Naive B cell (primary cell): ENCODE data around the gene HPSE2. TPM values are rescaled to one million over a fixed set of nuclear protein-coding genes. Genes with fewer than 3 reads are reported as not detected.

Experiments
- ATAC-seq, 2 donors: fragments of 150-1000 bp; cut with Tn5 transposase; 2 replicates each; pipeline ENCODE4 v1.10.0; 2021; ENCODE audit warnings: low read depth in 2 of 2, mild to moderate bottlenecking in 2 of 2, moderate library complexity in 2 of 2
- DNase-seq: peaks from one replicate; pipeline ENCODE4 v3.0.0; 2022
- H3K27ac Mint-ChIP-seq, 6 donors: one replicate each; pipeline ENCODE4 v1.8.0; 2020 to 2022; ENCODE audit warnings: mild to moderate bottlenecking in 6 of 6, mixed read lengths in 6 of 6, moderate library complexity in 5 of 6, inconsistent platforms in 2 of 6
- H3K27me3 Mint-ChIP-seq, 3 donors: one replicate each; pipeline ENCODE4 v1.8.0; 2021 to 2022; ENCODE audit warnings: mixed read lengths in 3 of 3, mild to moderate bottlenecking in 1 of 3
- H3K36me3 Mint-ChIP-seq, 2 donors: one replicate each; pipeline ENCODE4 v1.8.0; 2020 to 2022; ENCODE audit warnings: mixed read lengths in 2 of 2, inconsistent platforms in 1 of 2, mild to moderate bottlenecking in 1 of 2
- H3K4me1 Mint-ChIP-seq, 3 donors: one replicate each; pipeline ENCODE4 v1.8.0; 2020 to 2022; ENCODE audit warnings: mixed read lengths in 3 of 3, inconsistent platforms in 1 of 3, mild to moderate bottlenecking in 1 of 3, moderate library complexity in 1 of 3
- H3K4me3 Mint-ChIP-seq, 8 donors: one replicate each; pipeline ENCODE4 v1.8.0; 2020 to 2022; ENCODE audit warnings: mild to moderate bottlenecking in 8 of 8, mixed read lengths in 8 of 8, moderate library complexity in 8 of 8, inconsistent platforms in 2 of 8
- H3K9me3 Mint-ChIP-seq, 7 donors: one replicate each; pipeline ENCODE4 v1.8.0; 2020 to 2022; ENCODE audit warnings: mixed read lengths in 7 of 7, mild to moderate bottlenecking in 5 of 7, inconsistent platforms in 2 of 7, moderate library complexity in 1 of 7
- polyA plus RNA-seq, 6 donors: library from polyadenylated mRNA; unstranded; fragments of 300-500 nt; fragmentation: Illumina TruSeq; gene quantifications; one replicate each; pipeline ENCODE4 v1.2.3, GENCODE V29; 2021; ENCODE audit warnings: low read depth in 6 of 6

HPSE2 gene
- polyA plus RNA-seq, 6 donors from 2014 or later: not detected

- no peak overlapping the region for H3K27ac Mint-ChIP-seq
- peaks cover 30 to 38% (median 35%) of the 10 kb centered on the region in 3 donors for H3K27me3 Mint-ChIP-seq
- DNase-seq (no peak), ATAC-seq (no peak)
- peaks cover 0 to 8% of the 10 kb centered on the region in 2 donors for H3K36me3 Mint-ChIP-seq
- no peaks in the 10 kb centered on the region for H3K4me1 Mint-ChIP-seq
- peaks cover 0 to 4% (median 0%) of the 10 kb centered on the region in 7 donors for H3K9me3 Mint-ChIP-seq
- H3K4me3 Mint-ChIP-seq: no peak overlapping the region
These were observed 696.1 kb downstream of the HPSE2 start for GRCh38 chr10:98539578-98539977.

GRCh38 chr10:98538472-98538871 is 697.2 kb downstream of the HPSE2 start:
- Mint-ChIP-seq H3K9me3 (peaks cover 0 to 4% (median 0%) of the 10 kb centered on the region in 7 donors), H3K4me1 (no peaks in the 10 kb centered on the region), H3K27ac (no peak overlapping the region), H3K4me3 (no peak overlapping the region), H3K36me3 (peaks cover 0 to 8% of the 10 kb centered on the region in 2 donors), H3K27me3 (peaks cover 35 to 38% (median 36%) of the 10 kb centered on the region in 3 donors)
- ATAC-seq (no peak), DNase-seq (no peak)

- ATAC-seq (no peak), DNase-seq (no peak)
- Mint-ChIP-seq H3K4me3 (no peak overlapping the region), H3K4me1 (no peaks in the 10 kb centered on the region), H3K9me3 (no peaks in the 10 kb centered on the region), H3K27me3 (peaks cover 35 to 43% (median 41%) of the 10 kb centered on the region in 3 donors), H3K27ac (no peak overlapping the region), H3K36me3 (peaks cover 0 to 8% of the 10 kb centered on the region in 2 donors)
These were observed 699.1 kb downstream of the HPSE2 start for GRCh38 chr10:98536551-98536950.

GRCh38 chr10:98533746-98534445 is 701.8 kb downstream of the HPSE2 start:
- no peak for DNase-seq
- Mint-ChIP-seq H3K4me3 (no peak overlapping the region), H3K27me3 (peaks cover 33 to 43% (median 43%) of the 10 kb centered on the region in 3 donors), H3K36me3 (no peaks in the 10 kb centered on the region), H3K4me1 (no peaks in the 10 kb centered on the region), H3K9me3 (no peaks in the 10 kb centered on the region), H3K27ac (no peak overlapping the region)
- no peak for ATAC-seq

- Mint-ChIP-seq H3K9me3 (no peaks in the 10 kb centered on the region), H3K27me3 (peaks cover 26 to 42% (median 37%) of the 10 kb centered on the region in 3 donors), H3K27ac (no peak overlapping the region), H3K4me3 (no peak overlapping the region), H3K36me3 (no peaks in the 10 kb centered on the region), H3K4me1 (no peaks in the 10 kb centered on the region)
- ATAC-seq (no peak), DNase-seq (no peak)
These were observed 702.4 kb downstream of the HPSE2 start for GRCh38 chr10:98533241-98533640.

- no peaks in the 10 kb centered on the region for H3K4me1 Mint-ChIP-seq
These were observed 706.9 kb downstream of the HPSE2 start for GRCh38 chr10:98528805-98529183.

GRCh38 chr10:98528166-98528804 is 707.4 kb downstream of the HPSE2 start:
- no peak overlapping the region for H3K4me3 Mint-ChIP-seq
- no peaks in the 10 kb centered on the region for H3K9me3 Mint-ChIP-seq
- peaks cover 8 to 19% (median 12%) of the 10 kb centered on the region in 3 donors for H3K27me3 Mint-ChIP-seq
- H3K36me3 Mint-ChIP-seq: no peaks in the 10 kb centered on the region
- no peaks in the 10 kb centered on the region for H3K4me1 Mint-ChIP-seq
- no peak for ATAC-seq
- DNase-seq: no peak
- H3K27ac Mint-ChIP-seq: no peak overlapping the region

More at GRCh38 chr10:98528805-98529183, 706.9 kb downstream of the HPSE2 start:
- Mint-ChIP-seq H3K4me3 (no peak overlapping the region), H3K27ac (no peak overlapping the region), H3K27me3 (peaks cover 8 to 19% (median 14%) of the 10 kb centered on the region in 3 donors), H3K36me3 (no peaks in the 10 kb centered on the region), H3K9me3 (no peaks in the 10 kb centered on the region)
- DNase-seq: no peak
- ATAC-seq: no peak

GRCh38 chr10:98525969-98526368 is 709.7 kb downstream of the HPSE2 start:
- Mint-ChIP-seq H3K27ac (no peak overlapping the region), H3K36me3 (no peaks in the 10 kb centered on the region), H3K27me3 (peaks cover 4 to 20% (median 6%) of the 10 kb centered on the region in 3 donors), H3K4me3 (no peak overlapping the region), H3K4me1 (no peaks in the 10 kb centered on the region), H3K9me3 (peaks cover 0 to 6% (median 0%) of the 10 kb centered on the region in 7 donors)
- DNase-seq (no peak), ATAC-seq (no peak)

GRCh38 chr10:98524124-98524523 is 711.5 kb downstream of the HPSE2 start:
- Mint-ChIP-seq H3K4me3 (no peak overlapping the region), H3K27ac (no peak overlapping the region), H3K9me3 (peaks cover 0 to 6% (median 0%) of the 10 kb centered on the region in 7 donors), H3K4me1 (no peaks in the 10 kb centered on the region), H3K27me3 (peaks cover 2 to 19% (median 2%) of the 10 kb centered on the region in 3 donors), H3K36me3 (no peaks in the 10 kb centered on the region)
- no peak for DNase-seq
- ATAC-seq: no peak

GRCh38 chr10:98519841-98520240 is 715.8 kb downstream of the HPSE2 start:
- DNase-seq (no peak), ATAC-seq (no peak)
- Mint-ChIP-seq H3K36me3 (no peaks in the 10 kb centered on the region), H3K9me3 (peaks cover 0 to 8% (median 0%) of the 10 kb centered on the region in 7 donors), H3K27me3 (peaks cover 21 to 44% (median 30%) of the 10 kb centered on the region in 3 donors), H3K4me3 (no peak overlapping the region), H3K27ac (no peak overlapping the region), H3K4me1 (no peaks in the 10 kb centered on the region)

- Mint-ChIP-seq H3K9me3 (peaks cover 0 to 8% (median under 1%) of the 10 kb centered on the region in 7 donors), H3K36me3 (no peaks in the 10 kb centered on the region), H3K27ac (no peak overlapping the region), H3K4me3 (no peak overlapping the region), H3K4me1 (no peaks in the 10 kb centered on the region), H3K27me3 (peaks cover 32 to 44% (median 34%) of the 10 kb centered on the region in 3 donors)
- DNase-seq (no peak), ATAC-seq (no peak)
These were observed 718.0 kb downstream of the HPSE2 start for GRCh38 chr10:98517672-98518071.

- peaks cover 33 to 41% (median 37%) of the 10 kb centered on the region in 3 donors for H3K27me3 Mint-ChIP-seq
- no peak for DNase-seq
- no peak overlapping the region for H3K27ac Mint-ChIP-seq
- H3K36me3 Mint-ChIP-seq: no peaks in the 10 kb centered on the region
- H3K9me3 Mint-ChIP-seq: peaks cover 0 to 5% (median 2%) of the 10 kb centered on the region in 7 donors
- no peaks in the 10 kb centered on the region for H3K4me1 Mint-ChIP-seq
- H3K4me3 Mint-ChIP-seq: no peak overlapping the region
- ATAC-seq: no peak
These were observed 719.3 kb downstream of the HPSE2 start for GRCh38 chr10:98516352-98516751.

GRCh38 chr10:98513704-98514103 is 721.9 kb downstream of the HPSE2 start:
- Mint-ChIP-seq H3K4me1 (no peaks in the 10 kb centered on the region), H3K27ac (no peak overlapping the region), H3K27me3 (peaks cover 29 to 46% (median 35%) of the 10 kb centered on the region in 3 donors), H3K9me3 (peaks cover 0 to 3% (median 0%) of the 10 kb centered on the region in 7 donors), H3K36me3 (no peaks in the 10 kb centered on the region), H3K4me3 (no peak overlapping the region)
- DNase-seq (no peak), ATAC-seq (no peak)

GRCh38 chr10:98511876-98512275 is 723.8 kb downstream of the HPSE2 start:
- no peak overlapping the region for H3K27ac Mint-ChIP-seq
- peaks cover 31 to 46% (median 36%) of the 10 kb centered on the region in 3 donors for H3K27me3 Mint-ChIP-seq
- H3K4me3 Mint-ChIP-seq: no peak overlapping the region
- no peaks in the 10 kb centered on the region for H3K4me1 Mint-ChIP-seq
- ATAC-seq (no peak), DNase-seq (no peak)
- peaks cover 0 to 3% (median 0%) of the 10 kb centered on the region in 7 donors for H3K9me3 Mint-ChIP-seq
- no peaks in the 10 kb centered on the region for H3K36me3 Mint-ChIP-seq
